Prostate gland (tissue), 2 donors: ENCODE measurements around the gene EFCC1.

Source experiments
- POLR2A ChIP-seq: fragments of 450-650 bp; IDR thresholded peaks from one replicate; pipeline ENCODE4 v1.6.1; 2016; ENCODE audit warnings: antibody characterized with exemption, mild to moderate bottlenecking
- TF ChIP-seq, protein P1 (sequence below), 4 experiments: fragments of 200-600 bp in 2 of 4; fragments of 450-650 bp in 2 of 4; sonication (generic) in 2 of 4; IDR thresholded peaks; 1 replicate in 3 of 4; 2 replicates in 1 of 4; pipeline ENCODE4 v1.5.1; 2016 to 2019; ENCODE audit warnings: antibody characterized with exemption in 4 of 4, mild to moderate bottlenecking in 2 of 4, moderate library complexity in 2 of 4

- TF ChIP-seq, protein P1, sequence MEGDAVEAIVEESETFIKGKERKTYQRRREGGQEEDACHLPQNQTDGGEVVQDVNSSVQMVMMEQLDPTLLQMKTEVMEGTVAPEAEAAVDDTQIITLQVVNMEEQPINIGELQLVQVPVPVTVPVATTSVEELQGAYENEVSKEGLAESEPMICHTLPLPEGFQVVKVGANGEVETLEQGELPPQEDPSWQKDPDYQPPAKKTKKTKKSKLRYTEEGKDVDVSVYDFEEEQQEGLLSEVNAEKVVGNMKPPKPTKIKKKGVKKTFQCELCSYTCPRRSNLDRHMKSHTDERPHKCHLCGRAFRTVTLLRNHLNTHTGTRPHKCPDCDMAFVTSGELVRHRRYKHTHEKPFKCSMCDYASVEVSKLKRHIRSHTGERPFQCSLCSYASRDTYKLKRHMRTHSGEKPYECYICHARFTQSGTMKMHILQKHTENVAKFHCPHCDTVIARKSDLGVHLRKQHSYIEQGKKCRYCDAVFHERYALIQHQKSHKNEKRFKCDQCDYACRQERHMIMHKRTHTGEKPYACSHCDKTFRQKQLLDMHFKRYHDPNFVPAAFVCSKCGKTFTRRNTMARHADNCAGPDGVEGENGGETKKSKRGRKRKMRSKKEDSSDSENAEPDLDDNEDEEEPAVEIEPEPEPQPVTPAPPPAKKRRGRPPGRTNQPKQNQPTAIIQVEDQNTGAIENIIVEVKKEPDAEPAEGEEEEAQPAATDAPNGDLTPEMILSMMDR (IDR thresholded peaks at IDR 0.05), result no peak
- no peak for TF ChIP-seq POLR2A
These were observed at the start of gene EFCC1 for GRCh38 chr3:129001101-129001805.
